GM21619 (cell line): ENCODE data around the gene PSD4.

Experiments used
- ATAC-seq: cut with Tn5 transposase; IDR thresholded peaks from one replicate; pipeline ENCODE4 v1.9.1; 2021; ENCODE audit not compliant: unreplicated experiment

Gene PSD4

GRCh38 chr2:113167115-113167932, 6.4 kb upstream of the PSD4 start:
- no peak for ATAC-seq

GRCh38 chr2:113167962-113168340, 5.8 kb upstream of the PSD4 start:
- no peak for ATAC-seq

DNA sequence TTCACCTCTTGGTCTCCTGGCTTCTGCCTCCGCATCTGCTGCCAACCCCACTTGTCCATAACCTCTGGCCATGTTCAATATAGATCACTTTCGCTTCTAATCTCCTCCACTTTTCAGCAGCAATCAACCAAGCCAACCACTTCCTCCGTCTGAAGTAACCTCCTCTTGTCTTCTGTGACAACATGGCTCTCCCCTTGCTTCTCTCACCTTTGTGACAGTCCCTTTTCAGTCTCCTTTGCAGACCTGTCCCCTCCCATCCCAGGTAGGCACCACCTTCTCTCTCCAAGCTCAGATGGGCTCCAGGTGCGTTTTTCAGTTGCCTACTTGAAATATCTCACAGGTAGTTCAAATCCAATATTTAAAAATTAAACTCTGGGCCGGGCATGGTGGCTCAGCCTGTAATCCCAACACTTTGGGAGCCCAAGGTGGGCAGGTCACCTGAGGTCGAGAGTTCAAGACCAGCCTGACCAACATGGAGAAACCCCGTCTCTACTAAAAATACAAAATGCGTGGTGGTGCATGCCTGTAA, 4.7 kb upstream of the PSD4 start:
- no peak for ATAC-seq

DNA sequence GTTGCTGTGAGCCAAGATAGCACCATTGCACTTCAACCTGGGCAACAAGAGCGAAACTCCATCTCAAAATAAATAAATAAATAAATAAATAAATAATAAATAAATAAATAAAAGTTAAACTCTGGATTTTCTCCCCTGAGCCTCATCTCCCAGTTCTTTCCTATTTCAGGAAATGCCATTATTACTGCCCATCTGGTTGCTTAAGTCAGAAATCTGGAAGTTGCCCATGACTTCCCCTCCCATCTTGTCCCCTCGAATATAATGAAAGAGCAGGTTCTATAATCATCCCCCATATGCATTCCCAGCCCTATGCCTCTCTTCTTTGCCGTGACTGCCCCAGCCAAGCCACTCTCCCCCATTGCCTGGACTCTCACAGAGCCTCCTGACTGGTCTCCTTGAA, 4.2 kb upstream of the PSD4 start:
- no peak for ATAC-seq

GRCh38 chr2:113171334-113172075, 2.3 kb upstream of the PSD4 start:
- no peak for ATAC-seq

GRCh38 chr2:113172721-113173541, 840 bp upstream of the PSD4 start:
- ATAC-seq: no peak

DNA sequence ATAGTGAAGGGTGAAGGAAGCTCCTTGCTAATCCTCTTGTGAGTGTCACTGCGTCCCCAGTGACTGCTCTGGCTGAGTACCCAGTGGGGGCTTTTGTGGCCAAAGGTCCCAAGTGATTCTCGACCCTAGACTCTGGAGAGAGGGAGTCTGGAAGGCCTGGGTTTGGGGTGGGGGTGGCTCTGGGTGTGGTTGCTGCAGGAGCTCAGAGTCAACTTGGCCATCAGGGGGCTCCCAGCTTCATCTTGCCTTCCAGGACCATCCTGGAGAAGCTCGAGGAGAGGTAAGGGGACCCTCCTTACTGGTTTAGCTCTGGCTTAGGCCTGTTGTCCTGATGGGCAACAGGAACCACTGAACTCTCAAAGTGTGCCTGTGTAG, 592 bp downstream of the PSD4 start:
- ATAC-seq: no peak

- ATAC-seq: peak; percentile 59
Measured at GRCh38 chr2:113175042-113175628, 1.4 kb downstream of the PSD4 start.

DNA sequence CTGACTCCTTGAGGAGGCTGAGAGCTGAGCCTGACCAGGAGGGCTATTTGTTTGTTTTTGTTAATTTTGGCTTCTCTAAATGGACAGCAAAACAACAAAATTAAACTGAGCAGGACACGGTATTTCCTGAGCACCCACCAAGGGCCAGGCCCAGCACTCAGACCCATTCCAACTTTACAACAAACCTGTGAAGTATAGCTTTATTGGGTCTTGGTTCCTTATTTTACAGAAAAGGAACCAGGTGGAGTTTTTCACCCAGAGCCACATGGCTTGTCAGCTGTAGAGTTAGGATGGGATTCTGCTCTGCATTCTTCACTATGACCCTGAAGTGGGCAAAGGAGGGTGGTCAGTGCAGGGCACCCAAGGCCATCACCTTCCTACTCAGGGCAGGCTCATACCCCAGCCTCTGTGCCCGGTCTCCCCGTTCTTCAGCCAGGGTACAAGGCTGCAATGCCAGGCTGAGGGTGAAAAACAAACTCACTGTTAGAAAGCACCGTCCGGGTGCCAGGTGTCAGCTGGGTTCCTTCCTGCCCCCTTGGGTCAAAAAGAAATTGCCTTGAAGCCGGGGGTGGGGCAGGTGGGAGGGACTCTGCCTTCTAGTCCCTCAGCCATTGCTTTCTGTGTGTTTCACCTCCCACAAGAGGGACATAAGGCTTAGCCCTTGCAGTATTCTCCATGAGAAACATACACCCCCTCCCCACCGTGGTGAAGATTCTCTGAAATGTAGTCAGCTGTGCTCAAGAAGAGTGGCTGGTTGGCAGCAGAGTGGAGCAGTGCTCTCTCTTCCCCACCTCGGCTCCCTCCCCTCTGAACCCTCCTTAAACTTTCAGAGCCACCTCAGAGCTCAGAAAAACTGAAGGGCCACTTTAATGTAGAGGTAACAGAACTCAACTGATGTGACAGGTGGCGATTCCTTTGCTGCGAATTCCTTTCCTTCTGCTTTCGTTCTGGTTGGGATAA, 2.2 kb downstream of the PSD4 start:
- ATAC-seq: no peak

- no peak for ATAC-seq
Measured at GRCh38 chr2:113176696-113177355, 3.1 kb downstream of the PSD4 start.

- ATAC-seq: no peak
Measured at GRCh38 chr2:113178069-113178746, 4.4 kb downstream of the PSD4 start.

GRCh38 chr2:113178891-113179290, 5.1 kb downstream of the PSD4 start:
- no peak for ATAC-seq

DNA sequence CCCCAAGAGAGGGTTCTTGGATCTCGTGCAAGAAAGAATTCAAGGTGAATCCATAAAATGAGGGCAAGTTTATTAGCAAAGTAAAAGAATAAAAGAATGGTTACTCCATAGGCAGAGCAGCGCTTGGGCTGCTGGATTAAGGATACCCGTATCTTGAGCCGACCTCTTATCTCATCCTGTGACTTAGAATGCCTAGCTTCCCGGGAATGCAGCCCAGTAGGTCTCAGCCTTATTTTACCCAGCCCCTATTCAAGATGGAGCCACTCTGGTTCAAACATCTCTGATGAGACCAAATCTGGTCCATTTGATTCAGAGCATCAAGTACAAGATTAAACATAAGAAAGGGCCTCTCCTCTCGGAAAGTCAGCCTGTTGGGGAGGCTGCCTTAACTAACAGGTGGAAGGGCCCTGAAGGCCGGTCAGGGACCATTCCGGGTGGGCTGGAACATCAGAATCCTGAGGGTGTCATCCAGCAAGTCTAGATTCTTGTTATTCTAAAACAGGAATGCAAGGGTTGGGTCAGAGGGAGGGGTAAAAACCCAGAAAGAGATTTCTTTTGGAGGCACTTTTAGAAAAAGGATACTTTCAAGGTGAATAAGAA, 5.8 kb downstream of the PSD4 start:
- no peak for ATAC-seq

DNA sequence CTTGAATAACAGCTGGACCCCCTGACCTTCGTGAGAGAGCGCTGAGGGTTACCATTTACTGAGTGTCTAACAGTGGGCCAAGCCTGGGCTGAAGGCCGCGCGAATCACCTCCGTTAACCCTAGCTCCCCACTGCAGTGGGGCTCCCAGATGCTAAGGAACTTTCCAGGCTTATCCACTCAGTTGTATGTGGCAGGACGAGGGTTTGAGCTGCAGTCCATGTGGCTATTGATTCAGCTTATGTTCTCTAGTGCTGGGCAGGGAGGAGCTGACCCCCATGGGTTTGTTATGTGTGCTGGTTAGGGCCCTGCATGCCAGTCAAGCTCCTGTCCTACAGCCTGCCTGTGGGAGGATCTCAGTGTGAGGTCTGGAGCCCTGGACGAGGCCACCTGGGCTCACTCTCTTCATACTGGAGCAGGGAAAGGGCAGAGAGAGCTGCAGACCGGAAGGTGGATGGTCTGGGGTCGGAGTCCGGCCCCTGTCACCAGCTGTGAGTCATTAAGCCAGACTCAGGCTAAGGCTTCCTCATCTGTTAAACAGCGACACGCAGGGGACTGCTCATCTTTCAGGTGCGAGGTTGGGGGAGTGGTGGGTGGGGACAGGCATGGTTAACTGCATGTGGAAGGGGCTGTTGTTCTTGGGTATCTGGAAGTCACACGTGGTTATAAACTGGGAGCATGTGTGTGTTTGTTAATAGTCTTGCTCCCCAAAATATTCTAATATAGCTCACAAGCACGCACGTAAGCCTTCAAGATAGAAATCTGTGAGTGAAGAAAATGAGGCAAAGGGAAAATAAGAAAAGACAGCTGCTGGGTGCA, 6.6 kb downstream of the PSD4 start:
- no peak for ATAC-seq

DNA sequence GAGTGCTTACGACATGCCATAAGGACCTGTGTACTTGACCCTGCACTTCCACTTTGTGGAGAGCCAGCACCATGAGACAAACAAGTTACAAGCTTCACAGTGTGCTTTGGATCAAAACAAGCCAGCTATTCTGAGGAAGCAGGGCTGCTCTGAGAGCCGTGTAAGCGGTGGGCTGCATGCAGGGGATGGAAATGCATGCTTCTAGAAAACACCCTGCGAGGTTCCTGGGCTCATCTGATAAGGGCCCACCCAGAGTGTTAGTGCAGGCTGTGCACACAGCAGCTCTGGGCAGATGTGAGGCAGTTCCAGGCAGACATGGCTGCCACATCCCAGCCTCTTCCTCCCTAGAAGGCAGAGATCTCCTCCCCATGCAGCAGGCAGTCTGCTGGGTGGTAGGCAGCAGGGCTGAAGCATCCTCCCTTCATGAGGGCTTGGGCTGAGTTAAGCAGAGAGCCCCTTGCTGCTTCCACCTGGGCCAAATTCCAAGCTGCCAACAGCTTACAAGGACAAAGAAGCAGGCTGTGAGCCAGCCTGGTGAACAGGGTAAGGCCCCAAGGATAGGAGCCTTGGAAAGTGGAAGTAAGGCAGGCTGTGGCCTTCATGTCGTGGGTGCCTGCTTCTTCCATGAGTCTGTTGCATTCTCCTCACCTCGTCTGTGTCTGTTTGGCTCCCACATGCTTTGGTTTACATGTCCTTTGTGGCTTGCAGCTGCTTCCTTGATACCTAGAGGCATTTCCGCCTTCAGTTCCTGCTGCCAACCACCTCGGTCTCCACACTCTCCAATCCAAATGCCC, 7.7 kb downstream of the PSD4 start:
- no peak for ATAC-seq

- no peak for ATAC-seq
Measured at GRCh38 chr2:113182471-113183260, 8.9 kb downstream of the PSD4 start.
